Smooth muscle cell (in vitro differentiated cells): ENCODE results near the gene KIF3B. TPM values are rescaled to one million over a fixed set of nuclear protein-coding genes. Genes with fewer than 3 reads are reported as not detected.

Experiments
- DNase-seq: peaks from one replicate; lab custom pipeline; 2025; ENCODE audit not compliant: unreplicated experiment; lab: John Stamatoyannopoulos, UW
- H2AFZ ChIP-seq: fragments of 200-600 bp; sonication (generic); 2 replicates; pipeline ENCODE4 v1.6.0; 2016; ENCODE audit warnings: antibody characterized with exemption, low read depth, mild to moderate bottlenecking
- H3F3A ChIP-seq: fragments of 200-600 bp; sonication (generic); 2 replicates; pipeline ENCODE4 v1.6.0; 2017; ENCODE audit warnings: antibody characterized with exemption, low read depth
- H3K27ac ChIP-seq: fragments of 200-600 bp; sonication (generic); 2 replicates; pipeline ENCODE4 v1.5.1; 2016; ENCODE audit warnings: low read depth, mild to moderate bottlenecking
- H3K27me3 ChIP-seq: fragments of 200-600 bp; sonication (generic); 2 replicates; pipeline ENCODE4 v1.6.1; 2016; ENCODE audit warnings: low read depth, mild to moderate bottlenecking
- H3K36me3 ChIP-seq: fragments of 200-600 bp; sonication (generic); 2 replicates; pipeline ENCODE4 v1.5.1; 2016; ENCODE audit warnings: low read depth
- H3K4me1 ChIP-seq: fragments of 200-600 bp; sonication (generic); 2 replicates; pipeline ENCODE4 v1.5.1; 2016; ENCODE audit warnings: low read depth
- H3K4me2 ChIP-seq: fragments of 200-600 bp; sonication (generic); 2 replicates; pipeline ENCODE4 v1.6.0; 2016; ENCODE audit warnings: mild to moderate bottlenecking
- H3K4me3 ChIP-seq: fragments of 200-600 bp; sonication (generic); 2 replicates; pipeline ENCODE4 v1.5.1; 2016; ENCODE audit warnings: mild to moderate bottlenecking
- H3K79me2 ChIP-seq: fragments of 200-600 bp; sonication (generic); 2 replicates; pipeline ENCODE4 v1.6.0; 2016; ENCODE audit warnings: low read depth, mild to moderate bottlenecking
- H3K9ac ChIP-seq: fragments of 200-600 bp; sonication (generic); 2 replicates; pipeline ENCODE4 v1.6.0; 2016; ENCODE audit warnings: low read depth
- H3K9me3 ChIP-seq: fragments of 200-600 bp; sonication (generic); replicated peaks from 2 replicates; pipeline ENCODE4 v1.5.1; 2016; ENCODE audit warnings: low read depth
- H4K20me1 ChIP-seq: fragments of 200-600 bp; sonication (generic); 2 replicates; pipeline ENCODE4 v1.6.0; 2016; ENCODE audit warnings: low read depth
- CTCF ChIP-seq: fragments of 200-600 bp; sonication (generic); IDR thresholded peaks from 2 replicates; pipeline ENCODE4 v1.5.1; 2017; ENCODE audit warnings: borderline replicate concordance, mild to moderate bottlenecking, antibody characterized with exemption; ENCODE audit not compliant: insufficient read depth, poor library complexity, severe bottlenecking
- WGBS: methylation state at CpG from one replicate; pipeline ENCODE4 v1.1.7; 2016; ENCODE audit warnings: low lambda C conversion rate; 5-methylcytosine and 5-hydroxymethylcytosine counted together
- polyA plus RNA-seq: library from polyadenylated mRNA; unstranded; fragments of >200 nt; fragmentation: Nextera tagmentation; extraction: Ambion mirVana; gene quantifications from 2 replicates; pipeline ENCODE4 v1.2.1, GENCODE V29; 2016
- total RNA-seq: library from RNA; depleted of rRNA; stranded (reverse); fragments of >200 nt; gene quantifications from 2 replicates; pipeline ENCODE4 v1.2.3, GENCODE V29; 2014

Gene KIF3B
- total and polyA plus RNA-seq, 2 experiments from 2014 or later = 8.2 to 20.0 TPM

- H3K36me3 ChIP-seq = no peaks in the 10 kb centered on the region
- no peaks in the 10 kb centered on the region for H3K9me3 ChIP-seq
- H3K4me1 ChIP-seq = peaks cover 3% of the 10 kb centered on the region
- no peaks in the 10 kb centered on the region for H3K79me2 ChIP-seq
- no peak overlapping the region for H2AFZ ChIP-seq
- H3K4me2 ChIP-seq = no peak overlapping the region
- WGBS = 94% methylated on average over 3 of the region's 3 CpGs
- no peaks in the 10 kb centered on the region for H3K27me3 ChIP-seq
- no peak overlapping the region for H3K9ac ChIP-seq
- H3F3A ChIP-seq = peaks cover 27% of the 10 kb centered on the region
- H3K27ac ChIP-seq = no peak overlapping the region
- no peak overlapping the region for H3K4me3 ChIP-seq
- H4K20me1 ChIP-seq = no peaks in the 10 kb centered on the region
- DNase-seq = no peak
- no peak for TF ChIP-seq CTCF
Measured at GRCh38 chr20:32352121-32352720, 74.8 kb downstream of the KIF3B start.

GRCh38 chr20:32353848-32354496 lies 76.5 kb downstream of the KIF3B start:
- no peak for TF ChIP-seq CTCF

GRCh38 chr20:32354592-32355416 lies 77.4 kb downstream of the KIF3B start:
- peak overlapping the region; percentile 2 for H3K4me2 ChIP-seq
- no peak overlapping the region for H3K4me3 ChIP-seq
- H3K9me3 ChIP-seq = no peaks in the 10 kb centered on the region
- H3K4me1 ChIP-seq = peaks cover 5% of the 10 kb centered on the region
- H3K36me3 ChIP-seq = no peaks in the 10 kb centered on the region
- peaks cover 41% of the 10 kb centered on the region for H3F3A ChIP-seq
- H4K20me1 ChIP-seq = peaks cover 9% of the 10 kb centered on the region
- TF ChIP-seq CTCF = no peak
- H2AFZ ChIP-seq = no peak overlapping the region
- H3K27ac ChIP-seq = peak overlapping the region; percentile 98
- no peaks in the 10 kb centered on the region for H3K27me3 ChIP-seq
- H3K9ac ChIP-seq = no peak overlapping the region
- peaks cover 12% of the 10 kb centered on the region for H3K79me2 ChIP-seq
- 36% methylated on average over 2 of the region's 2 CpGs for WGBS
- no peak for DNase-seq

More at GRCh38 chr20:32353848-32354496, 76.5 kb downstream of the KIF3B start:
- H3F3A ChIP-seq = peaks cover 34% of the 10 kb centered on the region
- H3K27ac ChIP-seq = peak overlapping the region; percentile 98
- no peaks in the 10 kb centered on the region for H3K27me3 ChIP-seq
- no peak for DNase-seq
- H2AFZ ChIP-seq = no peak overlapping the region
- peaks cover 4% of the 10 kb centered on the region for H3K4me1 ChIP-seq
- no peaks in the 10 kb centered on the region for H3K9me3 ChIP-seq
- WGBS = 86% methylated on average over 6 of the region's 6 CpGs
- peak overlapping the region; percentile 2 for H3K4me2 ChIP-seq
- no peaks in the 10 kb centered on the region for H3K36me3 ChIP-seq
- peaks cover 4% of the 10 kb centered on the region for H3K79me2 ChIP-seq
- peaks cover under 1% of the 10 kb centered on the region for H4K20me1 ChIP-seq
- H3K4me3 ChIP-seq = no peak overlapping the region
- H3K9ac ChIP-seq = no peak overlapping the region
